ENCODE results near the gene CAMK2A. TPM values are rescaled to one million over a fixed set of nuclear protein-coding genes. Genes with fewer than 3 reads are reported as not detected.

CAMK2A gene
- total RNA-seq, 1 experiment from 2014 or later = not detected

DNA sequence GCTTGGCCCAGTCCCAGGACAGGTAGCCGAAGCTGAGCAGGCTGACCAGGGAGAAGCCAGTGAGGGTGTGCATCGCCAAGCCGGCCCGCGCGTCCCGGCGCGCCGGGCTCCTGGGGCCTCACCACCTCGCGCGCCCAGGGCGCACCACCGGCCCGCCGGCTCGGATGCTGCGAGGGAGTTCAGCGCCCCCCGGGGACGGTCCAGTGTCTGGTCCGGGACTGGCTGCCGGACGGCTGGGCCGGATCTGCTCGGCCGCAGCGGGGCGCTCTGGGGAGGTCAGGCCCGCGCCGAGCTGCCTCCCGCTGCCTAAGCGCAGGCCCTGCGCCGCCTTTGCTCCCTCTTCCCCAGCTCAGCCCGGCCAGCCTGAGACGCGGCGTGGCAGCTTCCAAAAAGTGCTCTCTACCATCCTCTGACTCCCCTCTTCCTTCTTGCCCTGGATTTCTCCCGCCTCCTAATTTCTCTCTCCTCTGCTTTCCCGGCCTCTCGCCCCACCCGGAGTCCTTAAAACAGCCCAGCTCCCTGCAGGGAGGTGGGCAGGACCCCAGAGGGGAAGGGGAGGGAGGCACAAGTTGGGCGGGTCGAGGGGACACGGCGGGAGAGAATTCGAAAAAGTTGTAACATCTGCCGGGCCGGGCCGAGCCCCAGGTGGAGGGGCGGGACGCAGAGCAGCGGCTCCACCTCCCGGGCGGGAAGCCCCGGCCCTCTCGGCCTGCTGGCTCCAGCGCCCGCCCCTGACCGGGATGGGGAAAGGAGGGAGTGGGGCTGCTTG, 12.9 kb upstream of the CAMK2A start, which contains the start of gene ARSI:
Gene ARSI, minus strand, starts transcription at position 605 of the 769 bp plus-strand sequence. Its CDS starts 532 bp downstream, at position 73.
- BruUV-seq (replicated peaks) = no TSS peak
- peak; percentile 52 for DNase-seq
- TF ChIP-seq, protein P1, sequence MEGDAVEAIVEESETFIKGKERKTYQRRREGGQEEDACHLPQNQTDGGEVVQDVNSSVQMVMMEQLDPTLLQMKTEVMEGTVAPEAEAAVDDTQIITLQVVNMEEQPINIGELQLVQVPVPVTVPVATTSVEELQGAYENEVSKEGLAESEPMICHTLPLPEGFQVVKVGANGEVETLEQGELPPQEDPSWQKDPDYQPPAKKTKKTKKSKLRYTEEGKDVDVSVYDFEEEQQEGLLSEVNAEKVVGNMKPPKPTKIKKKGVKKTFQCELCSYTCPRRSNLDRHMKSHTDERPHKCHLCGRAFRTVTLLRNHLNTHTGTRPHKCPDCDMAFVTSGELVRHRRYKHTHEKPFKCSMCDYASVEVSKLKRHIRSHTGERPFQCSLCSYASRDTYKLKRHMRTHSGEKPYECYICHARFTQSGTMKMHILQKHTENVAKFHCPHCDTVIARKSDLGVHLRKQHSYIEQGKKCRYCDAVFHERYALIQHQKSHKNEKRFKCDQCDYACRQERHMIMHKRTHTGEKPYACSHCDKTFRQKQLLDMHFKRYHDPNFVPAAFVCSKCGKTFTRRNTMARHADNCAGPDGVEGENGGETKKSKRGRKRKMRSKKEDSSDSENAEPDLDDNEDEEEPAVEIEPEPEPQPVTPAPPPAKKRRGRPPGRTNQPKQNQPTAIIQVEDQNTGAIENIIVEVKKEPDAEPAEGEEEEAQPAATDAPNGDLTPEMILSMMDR (IDR thresholded peaks at IDR 0.05; ENCODE audit: unreplicated experiment) = peak; percentile 15
- peaks cover 23% of the 10 kb centered on the region for H3K4me1 Mint-ChIP-seq (ENCODE audit: low read depth, unreplicated experiment)
- no peak within 1 kb of the TSS for H3K27ac Mint-ChIP-seq (ENCODE audit: unreplicated experiment)
- H3K27me3 Mint-ChIP-seq (ENCODE audit: unreplicated experiment) = no peaks in the 10 kb centered on the region
- intact Hi-C loops (cut with micrococcal nuclease; ENCODE audit: unreplicated experiment) = no loop called here
- CTCF ChIA-PET = interaction anchor here (1.1 to 1.9 kb wide), 4 partner anchors 15 to 87 kb away, joined by 3 to 7 read pairs (median 4); no protein-coding TSS in a partner anchor
- H3K36me3 Mint-ChIP-seq (ENCODE audit: insufficient read depth, unreplicated experiment) = peaks cover 6% of the 10 kb centered on the region
- no peaks in the 10 kb centered on the region for H3K9me3 Mint-ChIP-seq (ENCODE audit: low read depth, unreplicated experiment)
- H3K4me3 Mint-ChIP-seq (ENCODE audit: low read depth, unreplicated experiment) = peak within 1 kb of the TSS; percentile 62

DNA sequence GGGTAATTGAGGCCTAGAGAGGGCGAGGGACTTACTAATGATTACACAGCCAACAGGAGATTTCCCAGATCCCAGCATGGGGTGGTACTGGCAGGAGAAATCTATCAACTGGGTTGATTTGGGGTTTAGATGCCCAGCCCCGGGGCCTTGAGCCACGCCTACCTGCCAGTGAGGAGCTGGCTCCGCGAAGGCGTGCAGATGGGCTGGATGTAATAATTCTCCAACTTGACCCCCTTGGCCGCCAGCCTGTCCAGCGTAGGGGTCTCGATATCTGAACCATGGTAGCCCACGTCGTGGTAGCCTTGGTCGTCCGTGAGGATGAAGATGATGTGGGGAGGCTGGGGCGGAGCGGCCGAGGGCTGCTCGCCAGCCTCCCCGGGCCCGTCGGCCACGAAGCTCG, 12.3 kb upstream of the CAMK2A start:
- DNase-seq = no peak
- CTCF ChIA-PET = interaction anchor here (1.1 to 1.9 kb wide), 4 partner anchors 15 to 86 kb away, joined by 3 to 7 read pairs (median 4); no protein-coding TSS in a partner anchor
- TF ChIP-seq, protein P1 (IDR thresholded peaks at IDR 0.05; ENCODE audit: unreplicated experiment) = no peak
- Mint-ChIP-seq H3K4me3 (ENCODE audit: low read depth, unreplicated experiment) (peak overlapping the region; percentile 62), H3K27ac (ENCODE audit: unreplicated experiment) (no peak overlapping the region), H3K4me1 (ENCODE audit: low read depth, unreplicated experiment) (peaks cover 19% of the 10 kb centered on the region), H3K9me3 (ENCODE audit: low read depth, unreplicated experiment) (no peaks in the 10 kb centered on the region), H3K36me3 (ENCODE audit: insufficient read depth, unreplicated experiment) (peaks cover 6% of the 10 kb centered on the region), H3K27me3 (ENCODE audit: unreplicated experiment) (no peaks in the 10 kb centered on the region)
- intact Hi-C loops (cut with micrococcal nuclease; ENCODE audit: unreplicated experiment) = no loop called here
- no TSS peak for BruUV-seq (replicated peaks)

DNA sequence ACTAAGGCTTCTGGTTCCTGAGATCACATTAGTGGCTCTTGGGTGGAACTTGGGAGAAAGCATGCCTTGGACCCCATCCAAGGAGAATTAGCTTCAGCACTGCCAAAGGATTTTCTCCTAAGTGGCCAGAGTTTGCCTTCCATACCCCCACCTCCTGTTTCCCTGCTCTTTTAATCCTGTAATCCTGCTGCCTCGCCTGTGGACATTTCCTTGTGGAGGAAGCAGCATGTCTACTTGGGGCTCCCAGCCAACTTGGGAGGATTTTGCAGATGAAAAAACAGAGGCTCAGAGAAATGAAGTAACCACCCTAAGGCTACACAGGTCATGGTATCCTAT, 11.6 kb upstream of the CAMK2A start:
- no peak overlapping the region for H3K27ac Mint-ChIP-seq (ENCODE audit: unreplicated experiment)
- no peaks in the 10 kb centered on the region for H3K9me3 Mint-ChIP-seq (ENCODE audit: low read depth, unreplicated experiment)
- CTCF ChIA-PET = no interaction called here
- BruUV-seq (replicated peaks) = no TSS peak
- H3K4me1 Mint-ChIP-seq (ENCODE audit: low read depth, unreplicated experiment) = peaks cover 22% of the 10 kb centered on the region
- no peak overlapping the region for H3K4me3 Mint-ChIP-seq (ENCODE audit: low read depth, unreplicated experiment)
- no peak for DNase-seq
- H3K27me3 Mint-ChIP-seq (ENCODE audit: unreplicated experiment) = no peaks in the 10 kb centered on the region
- intact Hi-C loops (cut with micrococcal nuclease; ENCODE audit: unreplicated experiment) = no loop called here
- TF ChIP-seq, protein P1 (IDR thresholded peaks at IDR 0.05; ENCODE audit: unreplicated experiment) = no peak
- H3K36me3 Mint-ChIP-seq (ENCODE audit: insufficient read depth, unreplicated experiment) = peaks cover 6% of the 10 kb centered on the region

DNA sequence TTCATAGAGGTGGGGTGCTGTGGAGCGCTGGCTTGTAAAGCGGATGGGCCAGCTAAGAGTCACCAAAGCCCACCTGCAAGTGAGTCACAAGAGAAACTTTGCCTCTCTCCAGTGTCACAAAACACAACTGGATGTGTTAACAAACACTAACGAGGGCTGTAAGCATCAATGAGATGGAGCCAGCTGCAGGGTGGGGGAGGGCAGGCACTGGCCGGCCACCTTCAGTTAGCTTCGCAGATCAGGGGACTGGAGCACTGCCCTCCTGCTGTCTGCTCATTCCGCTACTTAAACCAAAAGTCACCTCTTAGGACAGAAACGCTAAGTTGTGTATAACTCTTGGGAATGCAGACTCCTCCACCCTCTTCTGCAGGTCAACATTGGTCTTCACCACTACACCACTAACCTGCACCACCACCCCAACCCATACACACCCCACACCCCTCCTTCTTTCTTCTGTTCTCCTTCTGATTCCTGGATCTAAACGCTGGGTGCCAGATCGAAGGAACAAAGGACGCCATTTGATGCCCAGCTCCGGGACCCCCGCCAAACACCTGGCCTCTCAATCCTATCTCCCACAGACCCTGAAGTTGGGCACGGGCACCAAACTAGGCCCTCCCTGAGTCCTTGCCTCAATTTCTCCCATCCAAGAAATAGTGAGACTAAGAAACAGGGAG, 11.1 kb upstream of the CAMK2A start:
- no peaks in the 10 kb centered on the region for H3K27me3 Mint-ChIP-seq (ENCODE audit: unreplicated experiment)
- intact Hi-C loops (cut with micrococcal nuclease; ENCODE audit: unreplicated experiment) = no loop called here
- no peak overlapping the region for H3K27ac Mint-ChIP-seq (ENCODE audit: unreplicated experiment)
- TF ChIP-seq, protein P1 (IDR thresholded peaks at IDR 0.05; ENCODE audit: unreplicated experiment) = no peak
- no peak overlapping the region for H3K4me3 Mint-ChIP-seq (ENCODE audit: low read depth, unreplicated experiment)
- H3K4me1 Mint-ChIP-seq (ENCODE audit: low read depth, unreplicated experiment) = peaks cover 22% of the 10 kb centered on the region
- BruUV-seq (replicated peaks) = no TSS peak
- no peaks in the 10 kb centered on the region for H3K9me3 Mint-ChIP-seq (ENCODE audit: low read depth, unreplicated experiment)
- DNase-seq = no peak
- CTCF ChIA-PET = interaction anchor here (0.9 kb wide), 1 partner anchor 12 kb away, joined by 3 read pairs; no protein-coding TSS in a partner anchor
- H3K36me3 Mint-ChIP-seq (ENCODE audit: insufficient read depth, unreplicated experiment) = peaks cover 6% of the 10 kb centered on the region
